Middle frontal gyrus (tissue), 1 donor: Measurements from ENCODE around the gene MTMR10.

Source experiments
- DNase-seq: peaks from one replicate; pipeline ENCODE4 v3.0.0-alpha.2; 2015; ENCODE audit warnings: low spot score; ENCODE audit errors: extremely low spot score

The MTMR10 gene

GRCh38 chr15:30958219-30958618, 33.2 kb downstream of the MTMR10 start:
- DNase-seq = no peak

DNA sequence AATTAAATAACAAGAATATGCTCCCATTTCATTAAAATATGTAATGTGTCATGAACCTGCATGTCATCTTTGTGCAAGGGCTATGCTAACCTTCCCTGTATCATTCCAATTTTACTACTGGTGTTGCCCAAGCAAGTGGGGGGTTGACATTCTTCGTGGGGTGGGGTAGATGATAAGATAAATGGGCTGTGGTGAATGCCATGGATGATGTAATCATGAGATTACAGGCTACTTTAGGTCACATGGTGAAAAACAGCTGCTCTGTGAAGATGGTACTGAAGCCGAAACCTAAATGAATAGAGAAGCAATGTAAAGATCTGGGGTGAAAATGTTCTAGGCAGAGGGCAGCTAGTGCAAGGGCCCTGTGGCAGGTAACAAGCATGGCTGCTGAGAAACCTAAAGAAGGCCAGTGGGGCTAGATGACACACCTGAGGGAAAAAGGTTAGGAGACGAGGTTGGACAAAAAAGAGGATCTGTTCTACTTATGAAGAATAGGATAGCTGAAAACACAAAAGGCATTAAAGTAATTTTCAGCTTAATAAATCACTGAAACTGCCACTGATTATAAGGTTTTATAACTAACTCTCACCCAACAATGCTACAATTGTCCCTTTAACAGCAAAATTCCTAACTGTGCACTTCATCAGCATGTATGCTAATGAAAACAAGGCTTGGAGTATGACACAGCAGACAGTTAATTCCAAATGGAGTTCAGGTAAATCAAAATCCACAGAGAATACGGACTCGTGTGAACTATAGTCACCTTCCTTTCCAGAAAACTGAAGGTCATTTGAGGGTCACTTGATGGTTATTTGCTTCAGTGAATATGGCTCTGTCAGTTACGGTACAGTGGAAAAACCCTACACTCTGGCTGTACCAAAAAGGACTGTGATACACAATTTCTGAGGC, 35.0 kb downstream of the MTMR10 start:
- DNase-seq = no peak

DNA sequence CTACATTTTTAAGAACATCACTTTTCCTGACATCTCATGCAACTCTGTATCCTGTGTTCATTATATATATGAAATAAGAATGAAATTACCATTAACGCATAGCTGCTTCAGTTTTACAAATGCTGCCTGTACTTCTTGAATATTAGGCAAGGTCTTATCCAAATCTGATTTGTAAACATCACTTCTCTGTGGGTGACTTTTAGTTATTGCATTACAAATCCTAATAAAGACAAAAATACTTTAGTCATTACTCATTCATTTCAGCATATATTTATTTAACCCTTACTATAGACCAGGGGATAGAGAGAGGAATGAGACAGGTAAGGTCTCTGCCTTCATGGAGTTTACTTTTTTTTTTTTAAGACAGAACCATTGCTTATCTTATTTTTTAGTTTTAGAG, 36.8 kb downstream of the MTMR10 start:
- no peak for DNase-seq

- no peak for DNase-seq
Observed at GRCh38 chr15:30953731-30954378, 37.6 kb downstream of the MTMR10 start.

- no peak for DNase-seq
Observed at GRCh38 chr15:30953183-30953582, 38.2 kb downstream of the MTMR10 start.

DNA sequence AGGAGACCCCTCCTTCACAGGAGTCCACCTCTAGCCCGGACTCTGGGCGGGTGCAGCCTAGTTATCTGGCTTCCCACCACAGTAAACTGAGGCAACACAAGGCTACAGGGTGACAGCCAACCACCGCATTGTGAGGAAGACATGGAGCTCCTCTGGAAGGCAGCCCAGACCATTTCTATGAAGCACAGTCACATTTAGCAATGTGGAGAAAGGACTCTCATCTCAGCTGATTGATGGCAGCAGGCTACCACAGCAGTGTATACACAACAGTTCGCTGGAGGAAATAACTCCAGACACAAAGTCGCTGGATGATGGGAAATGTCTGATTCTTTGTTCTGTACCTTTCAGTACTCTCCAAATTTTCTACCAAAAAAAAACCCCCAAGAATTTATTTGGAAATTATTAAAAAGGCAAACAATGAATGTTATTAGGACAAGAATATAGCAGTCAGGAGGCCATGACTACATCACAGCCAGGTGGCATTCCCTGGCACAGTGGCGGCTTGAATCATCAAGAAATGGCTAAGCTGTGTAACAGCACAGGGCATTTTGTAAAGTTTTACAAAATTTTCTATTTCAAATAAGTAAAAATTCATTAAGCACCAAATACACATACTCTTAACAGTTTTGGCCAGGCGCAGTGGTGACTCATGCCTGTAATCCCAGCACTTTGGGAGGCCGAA, 47.6 kb downstream of the MTMR10 start:
- DNase-seq = no peak

- DNase-seq = no peak
Observed at GRCh38 chr15:30941520-30941919, 49.9 kb downstream of the MTMR10 start.

GRCh38 chr15:30940359-30940758, 51.1 kb downstream of the MTMR10 start:
- no peak for DNase-seq

DNA sequence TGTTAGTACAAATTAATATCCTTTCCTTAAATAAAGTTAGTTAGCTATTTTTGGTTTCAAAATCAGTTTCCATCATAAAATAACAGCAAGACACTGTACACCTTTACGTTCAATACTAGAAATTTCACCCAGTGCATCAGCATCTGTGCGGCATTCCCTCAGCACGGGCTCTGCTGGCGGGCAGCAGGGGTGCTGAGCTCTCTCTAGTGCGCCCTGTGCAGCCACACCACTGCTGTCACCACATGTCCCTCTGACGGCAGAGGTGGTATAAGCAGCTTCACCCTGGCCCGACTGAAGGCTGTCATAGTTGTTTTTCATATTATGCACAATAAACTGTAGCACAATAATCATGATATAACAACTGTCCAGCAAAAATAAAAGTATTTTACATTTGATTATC, 52.3 kb downstream of the MTMR10 start:
- no peak for DNase-seq

DNA sequence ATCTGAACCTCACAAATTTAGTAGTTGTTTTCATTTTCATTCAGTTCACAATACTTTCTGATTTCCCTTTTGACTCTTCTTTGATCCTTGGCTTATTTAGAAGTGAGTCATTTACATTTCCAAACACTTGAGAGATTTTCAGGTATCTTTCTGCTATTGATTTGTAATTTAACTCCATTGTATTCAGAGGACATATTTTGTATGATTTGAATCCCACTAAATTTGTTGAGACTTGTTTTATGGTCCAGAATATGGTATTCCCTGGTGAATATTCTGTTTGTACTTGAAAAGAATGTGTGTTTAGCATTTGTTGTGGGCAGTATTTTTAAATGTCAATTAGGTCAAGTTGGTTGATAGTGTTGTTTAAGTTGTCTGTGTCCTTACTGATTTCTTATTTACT, 58.1 kb downstream of the MTMR10 start:
- DNase-seq = no peak

DNA sequence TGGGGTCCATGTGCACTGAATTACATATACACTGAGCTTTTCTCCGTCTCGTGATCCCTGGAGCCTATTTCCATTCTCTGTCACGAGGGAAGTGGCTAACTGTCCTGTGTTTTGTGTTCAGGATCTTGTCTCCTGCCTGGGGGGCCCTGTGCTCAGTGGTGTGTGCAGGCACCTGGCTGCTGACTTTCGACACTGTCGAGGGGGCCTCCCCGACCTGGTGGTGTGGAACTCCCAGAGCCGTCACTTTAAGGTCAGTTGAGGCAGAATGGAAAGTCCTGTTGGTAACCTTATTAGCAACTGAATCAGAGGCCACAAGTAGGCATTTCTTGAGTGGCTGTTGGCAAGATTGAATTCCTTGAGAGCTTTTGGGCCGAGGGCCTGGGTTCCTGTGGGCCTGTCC, 61.0 kb downstream of the MTMR10 start:
- DNase-seq = no peak

- DNase-seq = no peak
Observed at GRCh38 chr15:30929982-30930381, 61.4 kb downstream of the MTMR10 start.

GRCh38 chr15:30929064-30929669, 62.3 kb downstream of the MTMR10 start:
- no peak for DNase-seq

DNA sequence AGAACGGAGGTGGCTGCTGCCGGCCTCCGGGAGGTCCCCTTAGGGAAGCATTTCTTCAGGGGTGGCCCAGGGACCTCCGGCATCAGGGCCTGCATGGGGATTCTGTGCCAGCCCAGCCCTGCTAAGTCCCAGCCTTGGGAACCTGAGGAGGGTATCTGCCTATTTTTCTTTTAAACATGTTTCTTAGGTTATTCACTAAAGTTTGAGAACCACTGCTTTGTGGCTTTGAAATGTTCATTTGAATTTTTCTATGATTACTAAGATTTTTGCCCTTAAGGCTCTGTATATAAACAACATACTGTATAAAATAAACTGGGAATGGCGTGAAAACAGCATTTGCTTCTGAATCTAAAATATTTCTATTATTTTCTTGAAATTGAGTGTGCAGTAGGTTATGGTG, 63.4 kb downstream of the MTMR10 start:
- no peak for DNase-seq

DNA sequence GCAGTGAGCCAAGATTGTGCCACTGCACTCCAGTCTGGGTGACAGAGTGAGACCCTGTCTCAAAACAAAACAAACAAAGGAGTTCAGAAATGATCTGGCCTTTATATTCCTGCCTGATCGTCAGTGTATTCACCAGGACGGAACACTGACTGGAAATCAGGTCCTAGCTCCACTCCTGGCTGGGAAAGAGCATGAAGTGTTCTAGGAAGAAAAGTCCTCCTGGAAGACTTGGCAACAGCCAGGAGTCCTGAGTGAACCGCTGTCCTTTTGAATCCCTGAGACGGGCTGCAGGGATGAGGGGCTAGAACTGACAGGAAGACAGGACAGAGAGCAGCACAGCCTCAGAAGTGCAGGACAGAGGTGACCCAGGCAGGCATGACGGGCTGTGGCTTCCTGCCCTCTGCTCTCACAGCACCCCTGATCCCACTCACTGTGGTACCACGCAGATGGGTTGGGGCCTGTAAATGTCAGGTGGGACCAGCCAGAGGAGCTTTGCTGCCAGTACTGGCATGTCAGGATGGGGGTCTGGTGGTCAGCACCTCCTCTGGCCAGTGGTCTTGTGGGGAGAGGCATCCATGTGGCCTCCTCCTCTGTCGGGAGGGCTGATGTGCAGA, 64.2 kb downstream of the MTMR10 start:
- no peak for DNase-seq

- DNase-seq = no peak
Observed at GRCh38 chr15:30926161-30926560, 65.3 kb downstream of the MTMR10 start.

DNA sequence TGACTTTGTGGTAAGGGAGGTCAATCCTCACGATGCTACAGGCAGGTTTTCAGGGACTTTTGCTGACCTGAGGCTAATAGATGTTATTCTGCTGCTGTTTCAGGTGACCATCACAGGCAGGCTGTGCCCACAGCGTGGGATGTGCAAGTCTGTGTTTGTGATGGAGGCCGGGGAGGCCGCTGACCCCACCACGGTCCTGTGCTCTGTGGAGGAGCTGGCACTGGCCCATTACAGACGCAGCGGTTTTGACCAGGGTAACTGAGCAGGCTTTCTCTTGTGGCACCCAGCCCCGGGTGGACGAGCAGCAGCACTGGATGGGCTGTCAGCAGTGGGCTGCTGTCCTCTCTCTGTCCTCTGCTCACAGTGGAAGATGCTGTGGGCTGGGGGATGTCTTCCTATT, 65.7 kb downstream of the MTMR10 start:
- DNase-seq = no peak

DNA sequence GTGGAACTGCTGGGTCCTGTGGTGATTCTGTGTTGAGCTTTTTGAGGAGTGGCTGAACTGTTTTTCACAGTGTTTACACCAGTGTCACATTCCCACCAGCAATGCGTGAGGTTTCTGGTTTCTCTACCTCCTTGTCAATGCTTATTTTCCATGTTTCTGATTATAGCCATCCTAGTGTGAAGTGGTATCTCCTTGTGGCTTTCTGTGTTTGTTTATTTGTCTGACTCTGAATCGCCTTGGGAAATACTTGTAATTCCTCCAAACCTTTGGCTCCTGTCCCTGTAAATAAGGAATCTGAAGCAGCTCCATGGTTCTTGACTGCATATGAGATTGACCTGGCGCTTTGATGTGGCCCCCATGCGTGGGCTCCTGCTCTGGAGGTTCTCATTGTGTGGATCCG, 67.1 kb downstream of the MTMR10 start:
- no peak for DNase-seq

GRCh38 chr15:30923429-30923828, 68.0 kb downstream of the MTMR10 start:
- no peak for DNase-seq

DNA sequence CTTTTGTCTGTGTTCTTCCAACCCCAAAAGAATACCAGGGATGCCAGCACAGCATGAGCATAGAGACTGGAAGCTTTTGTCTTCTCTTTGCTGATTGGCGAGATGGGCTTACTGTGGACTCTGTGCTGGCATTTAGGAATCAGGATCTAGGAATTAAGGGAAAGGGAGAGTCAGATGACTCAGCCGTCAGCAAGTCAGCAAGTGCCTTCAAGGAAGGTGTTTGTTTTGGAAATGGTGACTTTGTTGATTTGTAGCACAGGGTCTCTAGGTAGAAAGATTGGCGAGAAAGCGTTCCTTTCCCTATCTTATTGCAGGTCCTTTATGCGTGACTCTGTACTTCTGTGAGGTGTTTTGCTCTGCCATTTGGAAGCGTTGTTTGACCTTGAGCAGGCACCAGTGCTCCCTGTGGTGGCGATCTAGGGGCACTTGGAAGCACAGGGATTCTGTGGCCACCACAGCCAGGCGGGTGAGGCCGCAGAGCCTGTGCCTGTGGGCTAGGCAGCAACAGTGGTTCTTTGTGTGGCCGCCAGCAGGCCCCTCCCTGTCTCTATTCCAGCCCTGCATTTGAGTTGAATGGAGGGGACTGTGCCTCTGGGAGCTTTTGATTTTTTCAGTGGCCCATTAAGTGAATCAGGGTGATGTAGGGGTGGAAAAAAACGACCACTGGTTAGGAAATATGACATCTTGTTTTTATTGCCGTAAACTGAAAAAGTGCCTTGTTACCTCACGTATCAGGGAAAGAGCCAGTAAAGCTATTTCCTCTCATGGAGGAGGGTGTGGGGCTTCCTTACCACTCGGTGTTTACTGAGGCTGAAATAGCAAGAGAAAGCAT, 68.7 kb downstream of the MTMR10 start:
- peak; percentile 52 for DNase-seq
